A549 (cell line): ENCODE results near the gene NGEF.

Experiments used
- ATOH8 ChIP-seq: fragments of 250-450 bp; sonication (Bioruptor Pico); IDR thresholded peaks from 2 replicates; pipeline ENCODE4 v1.5.0; 2020; ENCODE audit warnings: low read depth, mild to moderate bottlenecking, moderate library complexity
- CEBPB ChIP-seq, 2 experiments: fragments of >200 bp in 1 of 2; sonication (Bioruptor Twin) in 1 of 2; formaldehyde crosslinking in 1 of 2; IDR thresholded peaks; 2 replicates each; pipeline ENCODE4 v1.6.1; 2012 to 2016
- CHD2 ChIP-seq: fragments of 150-350 bp; IDR thresholded peaks from 2 replicates; pipeline ENCODE4 v1.6.1; 2014; ENCODE audit warnings: low read length; ENCODE audit not compliant: partially characterized antibody
- HDAC2 ChIP-seq: fragments of 200-600 bp; sonication (generic); IDR thresholded peaks from 2 replicates; pipeline ENCODE4 v1.6.1; 2016
- MAFK ChIP-seq: fragments of 450-650 bp; IDR thresholded peaks from 2 replicates; pipeline ENCODE4 v1.6.1; 2014; ENCODE audit not compliant: partially characterized antibody
- POLR2A ChIP-seq: IDR thresholded peaks from 2 replicates; pipeline ENCODE4 v1.6.1; 2012; ENCODE audit warnings: mild to moderate bottlenecking, low read length
- POLR2AphosphoS2 ChIP-seq: conservative IDR thresholded peaks from 2 replicates; pipeline ENCODE4 v1.6.1; 2012; ENCODE audit warnings: low read length, improper control_type of control experiment, inconsistent platforms
- RCOR1 ChIP-seq: fragments of 150-350 bp; IDR thresholded peaks from 2 replicates; pipeline ENCODE4 v1.6.1; 2014; ENCODE audit warnings: antibody characterized with exemption, low read length, low read depth
- TF ChIP-seq, protein P1 (sequence below): IDR thresholded peaks from 2 replicates; pipeline ENCODE4 v1.6.1; 2012
- TF ChIP-seq, protein P2 (sequence below): fragments of >200 bp; sonication (Bioruptor Twin); formaldehyde crosslinking; IDR thresholded peaks from 3 replicates; pipeline ENCODE4 v1.5.1; 2016
- TF ChIP-seq, protein P3 (sequence below): IDR thresholded peaks from 2 replicates; pipeline ENCODE4 v1.6.1; 2012
- TF ChIP-seq, protein P4 (sequence below): fragments of 200-600 bp; sonication (generic); IDR thresholded peaks from 2 replicates; pipeline ENCODE4 v1.6.1; 2016; ENCODE audit warnings: antibody characterized with exemption, mild to moderate bottlenecking, moderate library complexity

DNA sequence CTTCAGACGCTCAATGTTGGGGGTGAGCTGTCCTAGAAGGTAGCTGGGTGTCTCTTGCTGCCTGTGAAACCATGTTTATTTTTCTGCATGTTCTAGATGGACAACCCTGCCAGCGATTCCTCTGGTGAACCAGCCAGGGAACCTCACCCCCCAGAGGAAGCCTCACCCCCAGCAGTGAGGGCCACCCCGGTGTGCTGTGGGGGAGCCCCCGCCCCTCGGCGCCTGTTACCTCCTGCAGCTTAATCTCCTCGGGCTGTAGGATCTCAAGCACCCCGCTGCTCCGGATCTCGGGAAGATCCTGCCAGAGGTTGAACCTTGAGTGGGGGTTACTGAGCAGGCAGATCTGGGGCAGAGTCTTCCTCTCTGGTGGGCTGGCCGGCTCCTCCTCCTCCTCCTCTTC lies 93.0 kb downstream of the NGEF start:
- no peak for TF ChIP-seq POLR2A
- TF ChIP-seq CEBPB (IDR thresholded peaks at IDR 0.05), result no peak
- no peak for TF ChIP-seq POLR2AphosphoS2
- TF ChIP-seq RCOR1, result no peak
- TF ChIP-seq MAFK, result no peak
- no peak for TF ChIP-seq HDAC2
- TF ChIP-seq, protein P1, sequence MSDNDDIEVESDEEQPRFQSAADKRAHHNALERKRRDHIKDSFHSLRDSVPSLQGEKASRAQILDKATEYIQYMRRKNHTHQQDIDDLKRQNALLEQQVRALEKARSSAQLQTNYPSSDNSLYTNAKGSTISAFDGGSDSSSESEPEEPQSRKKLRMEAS, result no peak
- no peak for TF ChIP-seq CHD2
- TF ChIP-seq, protein P2, sequence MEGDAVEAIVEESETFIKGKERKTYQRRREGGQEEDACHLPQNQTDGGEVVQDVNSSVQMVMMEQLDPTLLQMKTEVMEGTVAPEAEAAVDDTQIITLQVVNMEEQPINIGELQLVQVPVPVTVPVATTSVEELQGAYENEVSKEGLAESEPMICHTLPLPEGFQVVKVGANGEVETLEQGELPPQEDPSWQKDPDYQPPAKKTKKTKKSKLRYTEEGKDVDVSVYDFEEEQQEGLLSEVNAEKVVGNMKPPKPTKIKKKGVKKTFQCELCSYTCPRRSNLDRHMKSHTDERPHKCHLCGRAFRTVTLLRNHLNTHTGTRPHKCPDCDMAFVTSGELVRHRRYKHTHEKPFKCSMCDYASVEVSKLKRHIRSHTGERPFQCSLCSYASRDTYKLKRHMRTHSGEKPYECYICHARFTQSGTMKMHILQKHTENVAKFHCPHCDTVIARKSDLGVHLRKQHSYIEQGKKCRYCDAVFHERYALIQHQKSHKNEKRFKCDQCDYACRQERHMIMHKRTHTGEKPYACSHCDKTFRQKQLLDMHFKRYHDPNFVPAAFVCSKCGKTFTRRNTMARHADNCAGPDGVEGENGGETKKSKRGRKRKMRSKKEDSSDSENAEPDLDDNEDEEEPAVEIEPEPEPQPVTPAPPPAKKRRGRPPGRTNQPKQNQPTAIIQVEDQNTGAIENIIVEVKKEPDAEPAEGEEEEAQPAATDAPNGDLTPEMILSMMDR, result no peak
- TF ChIP-seq, protein P3, sequence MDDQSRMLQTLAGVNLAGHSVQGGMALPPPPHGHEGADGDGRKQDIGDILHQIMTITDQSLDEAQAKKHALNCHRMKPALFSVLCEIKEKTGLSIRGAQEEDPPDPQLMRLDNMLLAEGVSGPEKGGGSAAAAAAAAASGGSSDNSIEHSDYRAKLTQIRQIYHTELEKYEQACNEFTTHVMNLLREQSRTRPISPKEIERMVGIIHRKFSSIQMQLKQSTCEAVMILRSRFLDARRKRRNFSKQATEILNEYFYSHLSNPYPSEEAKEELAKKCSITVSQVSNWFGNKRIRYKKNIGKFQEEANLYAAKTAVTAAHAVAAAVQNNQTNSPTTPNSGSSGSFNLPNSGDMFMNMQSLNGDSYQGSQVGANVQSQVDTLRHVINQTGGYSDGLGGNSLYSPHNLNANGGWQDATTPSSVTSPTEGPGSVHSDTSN, result no peak
- TF ChIP-seq, protein P4, sequence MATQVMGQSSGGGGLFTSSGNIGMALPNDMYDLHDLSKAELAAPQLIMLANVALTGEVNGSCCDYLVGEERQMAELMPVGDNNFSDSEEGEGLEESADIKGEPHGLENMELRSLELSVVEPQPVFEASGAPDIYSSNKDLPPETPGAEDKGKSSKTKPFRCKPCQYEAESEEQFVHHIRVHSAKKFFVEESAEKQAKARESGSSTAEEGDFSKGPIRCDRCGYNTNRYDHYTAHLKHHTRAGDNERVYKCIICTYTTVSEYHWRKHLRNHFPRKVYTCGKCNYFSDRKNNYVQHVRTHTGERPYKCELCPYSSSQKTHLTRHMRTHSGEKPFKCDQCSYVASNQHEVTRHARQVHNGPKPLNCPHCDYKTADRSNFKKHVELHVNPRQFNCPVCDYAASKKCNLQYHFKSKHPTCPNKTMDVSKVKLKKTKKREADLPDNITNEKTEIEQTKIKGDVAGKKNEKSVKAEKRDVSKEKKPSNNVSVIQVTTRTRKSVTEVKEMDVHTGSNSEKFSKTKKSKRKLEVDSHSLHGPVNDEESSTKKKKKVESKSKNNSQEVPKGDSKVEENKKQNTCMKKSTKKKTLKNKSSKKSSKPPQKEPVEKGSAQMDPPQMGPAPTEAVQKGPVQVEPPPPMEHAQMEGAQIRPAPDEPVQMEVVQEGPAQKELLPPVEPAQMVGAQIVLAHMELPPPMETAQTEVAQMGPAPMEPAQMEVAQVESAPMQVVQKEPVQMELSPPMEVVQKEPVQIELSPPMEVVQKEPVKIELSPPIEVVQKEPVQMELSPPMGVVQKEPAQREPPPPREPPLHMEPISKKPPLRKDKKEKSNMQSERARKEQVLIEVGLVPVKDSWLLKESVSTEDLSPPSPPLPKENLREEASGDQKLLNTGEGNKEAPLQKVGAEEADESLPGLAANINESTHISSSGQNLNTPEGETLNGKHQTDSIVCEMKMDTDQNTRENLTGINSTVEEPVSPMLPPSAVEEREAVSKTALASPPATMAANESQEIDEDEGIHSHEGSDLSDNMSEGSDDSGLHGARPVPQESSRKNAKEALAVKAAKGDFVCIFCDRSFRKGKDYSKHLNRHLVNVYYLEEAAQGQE, result no peak
- TF ChIP-seq ATOH8 (CRISPR knock-in tag), result no peak
